Fibroblast of lung (primary cell): ENCODE results near the gene PADI2. TPM values are rescaled to one million over a fixed set of nuclear protein-coding genes. Genes with fewer than 3 reads are reported as not detected.
A peak's percentile ranks its signal among the peaks of the same experiment; 100 is the strongest.

Experiments
- DNase-seq, 2 donors: peaks; one replicate each; pipeline versions ENCODE4 v3.0.0 to v3.0.0-alpha.2; 2010; ENCODE audit warnings: low read depth in 2 of 2
- H2AFZ ChIP-seq: 2 replicates; pipeline ENCODE4 v1.5.1; 2012; ENCODE audit warnings: low read length, control low read depth, inconsistent platforms
- H3K27ac ChIP-seq: 2 replicates; pipeline ENCODE4 v1.5.1; 2011; ENCODE audit warnings: low read length, control low read depth; ENCODE audit not compliant: insufficient read depth
- H3K27me3 ChIP-seq: 2 replicates; pipeline ENCODE4 v1.5.1; 2011; ENCODE audit warnings: mild to moderate bottlenecking, low read length; ENCODE audit not compliant: control insufficient read depth, insufficient read depth
- H3K36me3 ChIP-seq: 2 replicates; pipeline ENCODE4 v1.5.1; 2011; ENCODE audit warnings: low read length; ENCODE audit not compliant: control insufficient read depth, insufficient read depth
- H3K4me1 ChIP-seq: 2 replicates; pipeline ENCODE4 v1.5.1; 2011; ENCODE audit warnings: low read length; ENCODE audit not compliant: control insufficient read depth, insufficient read depth; ENCODE audit errors: extremely low read depth
- H3K4me2 ChIP-seq: 2 replicates; pipeline ENCODE4 v1.5.1; 2011; ENCODE audit warnings: low read length, control low read depth; ENCODE audit not compliant: insufficient read depth; ENCODE audit errors: extremely low read depth
- H3K4me3 ChIP-seq, 4 experiments: fragments of 200-600 bp in 1 of 4; sonication (generic) in 1 of 4; replicated peaks in 1 of 4; 2 replicates each; pipeline ENCODE4 v1.5.1; 2011 to 2016; ENCODE audit warnings: low read length in 4 of 4, low read depth in 3 of 4, mild to moderate bottlenecking in 3 of 4, control low read depth in 2 of 4, inconsistent platforms in 1 of 4, mixed read lengths in 1 of 4; ENCODE audit not compliant: insufficient read depth in 1 of 4; ENCODE audit errors: control extremely low read depth in 1 of 4
- H3K79me2 ChIP-seq: 2 replicates; pipeline ENCODE4 v1.5.1; 2012; ENCODE audit warnings: mild to moderate bottlenecking, low read length, inconsistent platforms; ENCODE audit not compliant: control insufficient read depth, insufficient read depth
- H3K9ac ChIP-seq: 2 replicates; pipeline ENCODE4 v1.5.1; 2011; ENCODE audit warnings: mild to moderate bottlenecking, low read length, control low read depth; ENCODE audit not compliant: insufficient read depth
- H3K9me3 ChIP-seq: 2 replicates; pipeline ENCODE4 v1.5.1; 2012; ENCODE audit warnings: low read depth, low read length; ENCODE audit not compliant: control insufficient read depth, insufficient read depth
- H4K20me1 ChIP-seq: 2 replicates; pipeline ENCODE4 v1.5.1; 2011; ENCODE audit warnings: low read length; ENCODE audit not compliant: control insufficient read depth, insufficient read depth; ENCODE audit errors: extremely low read depth
- EZH2 ChIP-seq: IDR thresholded peaks from 2 replicates; pipeline ENCODE4 v1.5.1; 2012; ENCODE audit warnings: low read length, control low read depth, mild to moderate bottlenecking; ENCODE audit errors: missing control alignments
- polyA plus RNA-seq, 2 donors: library from polyadenylated mRNA; depleted of rRNA in 1 of 2; stranded (reverse) in 1 of 2; unstranded in 1 of 2; fragments of >200 nt; gene quantifications; 2 replicates each; pipeline ENCODE4 v1.2.1, GENCODE V29; 2011 to 2012; ENCODE audit warnings: missing spikeins in 1 of 2
- total RNA-seq: library from RNA; depleted of rRNA; stranded (reverse); fragments of >200 nt; gene quantifications from 2 replicates; pipeline ENCODE4 v1.2.1, GENCODE V29; 2014
- TF ChIP-seq, protein P1 (sequence below), 2 donors: IDR thresholded peaks in 1 of 2; conservative IDR thresholded peaks in 1 of 2; 1 replicate in 1 of 2; 2 replicates in 1 of 2; pipeline ENCODE4 v1.5.1; 2011 to 2012; ENCODE audit warnings: low read length in 2 of 2, control low read depth in 1 of 2, inconsistent platforms in 1 of 2, low read depth in 1 of 2, mild to moderate bottlenecking in 1 of 2

The PADI2 gene
- total and polyA plus RNA-seq, 2 donors (not counting 1 experiment from before 2014, with no cell fraction given), result 0.03 TPM; not detected in 1

DNA sequence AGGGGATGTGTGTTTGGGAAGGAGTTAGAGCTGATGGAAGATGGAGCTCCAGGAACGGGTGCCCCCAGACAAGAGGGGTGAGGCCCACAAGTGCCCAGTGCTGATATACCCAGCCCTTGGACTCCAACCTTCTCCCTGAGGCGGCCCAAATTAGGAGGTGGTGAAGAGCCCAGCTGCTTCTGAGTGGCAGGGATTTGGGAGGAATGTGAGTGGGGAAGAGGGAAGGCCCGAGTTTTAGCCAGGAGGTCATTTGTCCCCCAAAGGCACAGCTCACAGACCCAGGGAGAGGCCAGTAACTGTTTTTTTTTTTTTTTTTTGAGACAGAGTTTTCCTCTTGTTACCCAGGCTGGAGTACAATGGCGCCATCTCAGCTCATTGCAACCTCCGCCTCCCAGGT is 1.2 kb upstream of the PADI2 start:
- no peak for DNase-seq

DNA sequence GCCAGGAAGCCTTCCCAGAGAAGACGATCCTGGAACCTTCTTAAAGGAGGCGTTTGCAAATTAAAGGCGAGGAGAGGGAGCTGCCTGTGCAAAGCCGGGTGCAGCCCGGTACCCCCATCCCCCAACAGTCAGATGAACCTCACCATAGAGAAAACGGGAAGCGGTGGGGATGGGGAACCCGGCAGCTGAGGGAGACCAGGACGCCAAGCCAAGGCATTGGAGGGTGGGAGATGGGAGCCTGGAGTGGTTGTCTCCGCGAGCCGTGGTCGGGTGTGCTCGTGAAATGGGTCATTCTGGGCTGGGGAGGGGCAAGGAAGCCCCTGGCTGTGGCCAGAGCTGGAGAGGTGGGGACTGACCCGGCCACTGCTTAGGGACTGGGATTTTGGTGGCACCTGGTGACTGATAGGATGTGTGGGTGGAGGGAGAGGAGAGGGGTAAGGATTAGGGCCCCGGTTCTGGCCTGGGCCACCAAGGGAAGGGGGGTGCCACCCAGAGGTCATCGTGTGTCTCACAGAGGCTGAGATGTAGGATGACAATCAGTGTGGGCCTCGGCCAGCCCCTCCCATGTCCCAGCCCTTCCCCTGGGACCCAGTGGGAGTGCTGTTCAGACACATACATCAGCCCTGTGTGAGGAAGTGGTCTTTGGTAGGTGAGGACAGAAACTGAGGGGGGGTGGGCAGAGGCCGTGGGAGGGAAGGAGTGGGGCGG is 676 bp upstream of the PADI2 start:
- Histone ChIP-seq H3K4me1 (peaks cover 5% of the 10 kb centered on the region), H3K27ac (no peak overlapping the region), H3K36me3 (no peaks in the 10 kb centered on the region), H3K27me3 (peaks cover 29% of the 10 kb centered on the region), H2AFZ (no peak overlapping the region), H3K9me3 (no peaks in the 10 kb centered on the region), H3K9ac (no peak overlapping the region), H3K79me2 (no peaks in the 10 kb centered on the region), H3K4me3 (no peak overlapping the region), H4K20me1 (no peaks in the 10 kb centered on the region), H3K4me2 (no peak overlapping the region)
- no peak for DNase-seq
- TF ChIP-seq, protein P1, sequence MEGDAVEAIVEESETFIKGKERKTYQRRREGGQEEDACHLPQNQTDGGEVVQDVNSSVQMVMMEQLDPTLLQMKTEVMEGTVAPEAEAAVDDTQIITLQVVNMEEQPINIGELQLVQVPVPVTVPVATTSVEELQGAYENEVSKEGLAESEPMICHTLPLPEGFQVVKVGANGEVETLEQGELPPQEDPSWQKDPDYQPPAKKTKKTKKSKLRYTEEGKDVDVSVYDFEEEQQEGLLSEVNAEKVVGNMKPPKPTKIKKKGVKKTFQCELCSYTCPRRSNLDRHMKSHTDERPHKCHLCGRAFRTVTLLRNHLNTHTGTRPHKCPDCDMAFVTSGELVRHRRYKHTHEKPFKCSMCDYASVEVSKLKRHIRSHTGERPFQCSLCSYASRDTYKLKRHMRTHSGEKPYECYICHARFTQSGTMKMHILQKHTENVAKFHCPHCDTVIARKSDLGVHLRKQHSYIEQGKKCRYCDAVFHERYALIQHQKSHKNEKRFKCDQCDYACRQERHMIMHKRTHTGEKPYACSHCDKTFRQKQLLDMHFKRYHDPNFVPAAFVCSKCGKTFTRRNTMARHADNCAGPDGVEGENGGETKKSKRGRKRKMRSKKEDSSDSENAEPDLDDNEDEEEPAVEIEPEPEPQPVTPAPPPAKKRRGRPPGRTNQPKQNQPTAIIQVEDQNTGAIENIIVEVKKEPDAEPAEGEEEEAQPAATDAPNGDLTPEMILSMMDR (conservative IDR thresholded peaks at IDR 0.05 in 1 of 2, IDR thresholded peaks at IDR 0.05 in 1 of 2; ENCODE audit: low read depth in 1 of 2, low read length in 2 of 2), result no peak
- no peak for TF ChIP-seq EZH2

More for the DNA sequence above, 1.2 kb upstream of the PADI2 start:
- H3K9ac ChIP-seq, result no peak overlapping the region
- H2AFZ ChIP-seq, result no peak overlapping the region
- H3K79me2 ChIP-seq, result no peaks in the 10 kb centered on the region
- H3K4me2 ChIP-seq, result no peak overlapping the region
- H3K9me3 ChIP-seq, result no peaks in the 10 kb centered on the region
- TF ChIP-seq, protein P1 (conservative IDR thresholded peaks at IDR 0.05 in 1 of 2, IDR thresholded peaks at IDR 0.05 in 1 of 2; ENCODE audit: low read depth in 1 of 2, low read length in 2 of 2), result no peak
- TF ChIP-seq EZH2, result no peak
- H3K27me3 ChIP-seq, result peaks cover 27% of the 10 kb centered on the region
- H3K36me3 ChIP-seq, result no peaks in the 10 kb centered on the region
- H3K4me1 ChIP-seq, result peaks cover 5% of the 10 kb centered on the region
- H3K27ac ChIP-seq, result no peak overlapping the region
- no peak overlapping the region for H3K4me3 ChIP-seq
- H4K20me1 ChIP-seq, result no peaks in the 10 kb centered on the region

DNA sequence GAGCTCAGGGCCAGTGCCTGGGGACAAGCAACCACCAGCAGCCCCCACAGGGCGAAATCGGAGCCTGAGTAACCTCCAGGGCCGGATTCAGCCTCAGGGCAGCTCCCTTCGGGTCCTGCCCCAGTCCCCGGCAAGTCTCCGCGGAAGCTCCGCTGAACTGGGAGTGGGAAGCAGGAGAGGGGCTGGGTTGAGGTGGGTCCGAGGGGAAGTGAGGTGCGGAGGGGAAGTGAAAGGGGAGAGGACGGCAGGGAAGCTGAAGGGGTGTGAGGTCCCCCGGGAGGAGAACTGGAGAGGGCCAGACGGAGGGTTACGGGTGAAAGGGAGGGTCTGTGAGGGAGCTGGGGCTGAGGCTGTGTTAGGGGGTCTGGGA is 560 bp downstream of the PADI2 start:
- peaks cover 5% of the 10 kb centered on the region for H3K4me1 ChIP-seq
- H3K4me2 ChIP-seq, result no peak overlapping the region
- no peak overlapping the region for H3K9ac ChIP-seq
- no peaks in the 10 kb centered on the region for H4K20me1 ChIP-seq
- no peak overlapping the region for H3K4me3 ChIP-seq
- no peak overlapping the region for H3K27ac ChIP-seq
- no peak for DNase-seq
- H3K27me3 ChIP-seq, result peaks cover 29% of the 10 kb centered on the region
- TF ChIP-seq, protein P1 (conservative IDR thresholded peaks at IDR 0.05 in 1 of 2, IDR thresholded peaks at IDR 0.05 in 1 of 2; ENCODE audit: low read depth in 1 of 2, low read length in 2 of 2), result no peak
- peak; percentile 88 for TF ChIP-seq EZH2
- H3K79me2 ChIP-seq, result no peaks in the 10 kb centered on the region
- H3K9me3 ChIP-seq, result no peaks in the 10 kb centered on the region
- no peaks in the 10 kb centered on the region for H3K36me3 ChIP-seq
- H2AFZ ChIP-seq, result no peak overlapping the region
